HG03558 (cell line): Measurements from ENCODE around the gene SUPT7L.
"Not testable (repeated sequence)": the region's sequence is repeated elsewhere in the genome, so short reads cannot be mapped to it uniquely, and the experiment has no call there.

Source experiments
- ATAC-seq: cut with Tn5 transposase; IDR thresholded peaks from one replicate; pipeline ENCODE4 v1.9.1; 2021; ENCODE audit warnings: moderate number of reproducible peaks; ENCODE audit not compliant: unreplicated experiment; ENCODE audit errors: extremely low read depth

SUPT7L gene

DNA sequence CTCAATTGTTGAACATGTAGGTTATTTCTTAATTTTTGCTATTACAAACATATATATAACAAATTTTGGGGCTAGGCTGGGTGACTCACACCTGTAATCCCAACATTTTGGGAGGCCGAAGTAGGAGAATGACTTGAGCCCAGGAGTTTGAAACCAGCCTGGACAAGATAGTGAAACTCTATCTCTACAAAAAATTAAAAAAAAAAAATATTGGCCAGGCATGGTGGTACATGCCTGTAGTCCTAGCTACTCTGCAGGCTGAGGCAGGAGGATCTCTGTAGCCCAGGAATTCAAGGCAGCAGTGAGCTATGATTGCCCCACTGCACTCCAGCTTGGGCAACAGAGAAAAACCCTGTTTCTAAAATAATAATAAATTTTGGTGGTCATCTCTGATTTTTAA is 23.8 kb upstream of the SUPT7L start:
- ATAC-seq: no peak

DNA sequence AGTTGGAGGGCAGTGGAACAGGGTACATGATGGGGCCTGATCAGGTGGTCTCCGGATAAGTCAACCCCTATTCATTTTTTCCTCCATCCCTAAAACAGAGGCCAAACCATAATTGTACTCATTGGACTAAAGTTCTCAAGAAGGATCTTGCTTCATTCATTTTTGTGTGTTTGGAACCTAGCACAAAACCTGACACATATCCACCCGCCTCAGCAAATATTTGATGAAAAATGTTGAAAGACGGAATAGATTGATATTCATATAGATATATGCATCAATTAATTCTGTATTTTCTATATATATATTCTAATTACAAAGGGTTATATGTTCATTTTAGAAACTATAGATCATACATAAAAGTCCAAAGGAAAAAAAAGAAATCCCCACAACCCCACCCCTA is 22.2 kb upstream of the SUPT7L start:
- no peak for ATAC-seq

DNA sequence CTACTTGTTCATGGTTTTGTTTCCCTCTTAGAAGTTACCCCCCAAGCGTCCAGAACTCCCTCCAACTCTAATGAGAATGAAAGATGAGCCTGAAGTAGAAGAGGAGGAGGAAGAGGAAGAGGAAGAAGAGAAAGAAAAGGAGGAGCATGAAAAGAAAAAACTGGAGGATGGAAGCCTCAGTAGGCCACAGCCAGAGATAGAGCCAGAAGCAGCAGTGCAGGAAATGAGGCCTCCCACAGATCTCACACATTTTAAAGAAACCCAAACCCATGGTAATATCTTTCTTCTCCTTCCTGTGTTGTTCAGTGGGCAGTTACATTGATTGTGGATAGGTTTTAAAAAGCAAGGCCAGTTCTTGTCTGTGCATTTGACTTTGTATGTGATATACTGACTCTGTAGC is 21.6 kb upstream of the SUPT7L start:
- ATAC-seq: not testable (repeated sequence)

DNA sequence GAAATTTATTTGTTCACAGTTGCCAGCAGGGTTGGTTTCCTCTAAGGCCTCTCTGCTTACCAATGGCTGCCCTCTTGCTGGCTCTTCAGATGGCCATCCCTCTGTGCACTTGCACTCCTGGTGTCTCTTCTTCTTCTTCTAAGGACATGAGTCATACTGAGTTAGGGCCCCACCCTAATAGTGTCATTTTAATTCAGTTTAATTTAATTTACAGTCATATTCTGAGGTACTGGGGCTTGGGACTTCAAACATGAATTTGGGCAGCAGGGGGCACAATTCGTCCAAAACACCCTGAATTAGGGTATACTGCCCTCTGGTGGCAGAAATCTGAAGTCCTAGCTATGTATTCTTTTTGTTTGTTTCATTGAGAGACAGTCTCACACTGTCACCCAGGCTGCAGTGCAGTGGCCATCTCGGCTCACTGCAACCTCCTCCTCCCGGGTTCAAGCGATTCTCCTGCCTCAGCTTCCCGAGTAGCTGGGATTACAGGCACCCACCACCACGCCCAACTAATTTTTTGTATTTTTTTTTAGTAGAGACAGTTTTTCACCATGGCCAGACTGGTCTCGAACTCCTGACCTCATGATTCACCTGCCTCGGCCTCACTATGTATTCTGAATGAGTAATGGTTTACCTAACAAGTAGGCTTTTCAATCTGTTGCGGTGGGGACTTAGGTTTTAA is 20.1 kb upstream of the SUPT7L start:
- ATAC-seq: no peak

DNA sequence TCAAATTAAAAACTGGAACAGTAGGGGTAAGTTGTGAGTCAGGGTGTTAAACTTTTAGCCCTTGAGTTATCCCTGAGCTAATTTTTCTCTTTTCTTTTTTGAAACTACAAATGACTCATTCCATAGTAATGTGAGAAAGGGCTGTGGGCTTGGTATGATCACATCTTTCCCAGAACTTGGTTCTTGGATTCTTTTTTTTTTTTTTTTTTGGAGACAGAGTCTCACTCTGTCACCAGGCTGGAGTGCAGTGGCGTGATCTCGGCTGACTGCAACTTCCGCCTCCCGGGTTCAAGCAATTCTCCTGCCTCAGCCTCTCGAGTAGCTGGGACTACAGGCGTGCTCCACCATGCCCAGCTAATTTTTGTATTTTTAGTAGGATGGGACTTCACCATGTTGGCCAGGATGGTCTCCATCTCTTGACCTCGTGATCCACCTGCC is 18.9 kb upstream of the SUPT7L start:
- ATAC-seq: not testable (repeated sequence)

DNA sequence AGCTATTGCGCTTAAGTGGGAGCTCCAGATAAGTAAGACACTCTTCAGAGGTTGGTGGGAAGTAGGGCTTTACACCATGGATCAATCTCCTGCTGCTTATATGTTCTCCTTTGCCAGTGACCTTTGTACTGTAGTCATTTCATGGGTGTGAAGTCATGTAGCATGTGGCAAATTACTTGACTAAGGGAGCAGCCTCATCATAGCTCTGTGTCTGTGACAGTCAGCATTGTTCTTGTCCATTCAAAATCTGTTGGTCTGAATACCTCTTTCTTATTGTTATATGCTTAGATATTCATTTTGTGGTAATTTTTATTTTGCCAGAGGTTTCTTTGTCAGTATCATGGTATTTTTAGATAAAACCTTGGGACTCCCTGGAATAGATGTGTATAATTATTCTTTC is 18.4 kb upstream of the SUPT7L start:
- ATAC-seq: no peak

DNA sequence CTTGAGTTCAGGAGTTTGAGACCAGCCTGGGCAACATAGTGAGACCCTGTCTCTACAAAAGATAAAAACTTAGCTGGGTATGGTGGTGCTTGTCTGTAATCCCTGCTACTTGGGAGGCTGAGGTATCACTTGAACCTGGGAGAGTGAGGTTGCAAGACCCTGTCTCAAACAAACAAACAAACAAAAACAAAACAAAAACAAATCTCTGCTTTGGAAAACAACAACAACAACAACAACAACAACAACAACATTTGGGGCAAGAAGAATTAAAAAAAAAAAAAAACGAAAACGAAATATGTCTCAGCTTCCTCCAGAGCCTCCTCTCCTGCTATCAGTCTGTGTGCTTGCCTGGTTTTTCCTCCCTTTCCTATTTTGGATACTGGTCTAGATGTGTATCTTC is 17.2 kb upstream of the SUPT7L start:
- no peak for ATAC-seq

DNA sequence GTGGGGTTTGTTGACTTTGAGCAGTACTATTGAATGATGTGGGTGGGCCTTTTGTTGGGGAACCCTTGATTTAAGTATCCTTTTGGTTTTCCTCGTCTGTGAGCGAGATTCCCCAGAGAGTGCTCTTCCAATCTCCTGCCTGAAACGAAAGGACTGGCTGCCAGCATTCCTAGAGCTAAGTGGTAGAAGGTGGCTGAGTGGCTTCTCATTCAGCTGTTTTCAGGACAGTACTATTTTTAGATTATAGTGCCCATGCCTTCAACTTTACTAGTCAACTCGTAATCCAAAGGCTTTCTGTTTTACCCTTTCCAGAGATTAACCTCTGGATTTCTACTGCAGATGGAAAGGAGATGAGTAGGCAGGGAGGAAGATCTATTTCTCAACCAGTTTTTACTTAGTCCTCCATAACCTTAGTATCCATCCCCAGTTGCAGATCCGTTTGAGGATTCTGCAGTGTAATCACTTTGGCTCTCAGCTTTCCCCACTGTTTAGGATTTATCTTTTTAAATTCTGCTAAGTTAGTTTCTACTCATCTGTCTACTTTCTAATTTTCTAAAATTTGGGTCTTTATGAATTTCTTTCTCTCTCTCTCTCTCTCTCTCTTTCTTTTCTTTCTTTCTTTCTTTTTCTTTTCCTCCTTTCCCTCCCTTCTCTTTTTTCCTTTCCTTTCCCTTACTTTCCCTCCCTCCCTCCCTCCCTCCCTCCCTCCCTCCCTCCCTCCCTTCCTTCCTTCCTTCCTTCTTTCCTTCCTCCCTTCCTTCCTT is 9.5 kb upstream of the SUPT7L start:
- ATAC-seq: no peak

DNA sequence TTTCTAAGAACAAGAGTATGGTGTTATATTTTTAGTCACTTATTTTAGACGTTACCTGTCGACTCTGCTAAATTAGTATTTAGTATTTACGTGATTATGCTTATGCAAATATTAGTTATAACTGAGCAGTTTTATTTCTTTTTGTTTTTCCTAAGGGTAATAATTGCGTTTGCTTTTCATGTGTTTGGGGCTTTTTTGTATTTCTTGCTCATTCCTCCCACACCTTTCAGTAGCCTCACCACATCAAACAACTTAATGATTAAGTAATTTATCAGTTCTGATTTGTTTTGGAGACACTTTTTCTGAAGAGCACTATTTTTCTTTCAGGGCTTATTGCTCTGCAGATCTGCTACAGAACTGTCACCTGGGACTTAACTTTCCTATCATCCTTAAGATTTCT is 7.8 kb upstream of the SUPT7L start:
- ATAC-seq: no peak

DNA sequence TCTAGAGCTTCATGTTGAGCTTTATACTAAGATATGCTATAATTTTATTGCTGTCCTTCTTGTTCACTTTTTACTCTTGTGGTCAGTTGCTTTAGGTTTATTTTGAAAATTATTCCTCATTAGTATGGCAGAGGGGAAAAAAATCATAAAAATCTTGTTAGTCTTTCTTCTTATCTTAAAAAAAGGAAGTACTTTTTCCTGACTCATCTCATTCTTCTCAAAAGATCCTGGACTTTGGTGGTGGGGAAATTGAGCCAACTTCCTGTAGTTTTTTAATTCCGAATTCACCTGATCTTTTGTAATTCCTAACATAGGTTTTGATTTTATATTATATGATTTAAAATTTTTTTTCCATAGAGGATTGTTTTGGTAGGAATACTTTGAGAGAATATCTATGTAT is 4.0 kb upstream of the SUPT7L start:
- ATAC-seq: no peak

DNA sequence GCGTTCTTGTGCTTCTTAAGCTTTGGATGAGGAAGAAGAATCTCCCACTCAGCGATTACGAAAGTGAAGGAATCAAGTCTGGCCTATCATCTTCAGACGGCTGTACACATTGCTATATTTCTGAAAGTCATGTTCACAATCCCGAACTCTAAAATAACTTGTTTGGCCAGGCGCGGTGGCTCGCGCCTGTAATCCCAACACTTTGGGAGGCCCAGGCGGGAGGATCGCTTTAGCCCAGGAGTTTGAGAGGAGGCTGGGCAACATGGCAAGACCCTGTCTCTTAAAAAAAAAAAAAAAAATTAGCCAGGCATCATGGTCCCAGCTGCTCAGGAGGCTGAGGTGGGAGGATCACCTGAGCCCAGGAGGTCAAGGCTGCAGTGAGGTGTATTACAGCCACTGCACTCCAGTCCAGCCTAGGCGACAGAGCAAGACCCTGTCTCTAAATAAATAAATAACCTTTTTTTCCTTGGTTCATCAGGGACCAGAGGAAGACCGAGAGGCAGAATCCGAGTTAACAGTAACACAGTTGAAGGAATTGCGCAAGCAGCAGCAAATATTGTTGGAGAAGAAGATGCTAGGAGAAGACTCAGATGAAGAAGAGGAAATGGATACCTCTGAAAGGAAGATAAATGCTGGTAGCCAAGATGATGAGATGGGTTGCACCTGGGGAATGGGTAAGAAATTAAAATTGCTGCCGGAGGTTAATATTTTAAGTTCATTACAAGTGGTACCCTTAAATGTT is 1.4 kb upstream of the SUPT7L start:
- no peak for ATAC-seq

DNA sequence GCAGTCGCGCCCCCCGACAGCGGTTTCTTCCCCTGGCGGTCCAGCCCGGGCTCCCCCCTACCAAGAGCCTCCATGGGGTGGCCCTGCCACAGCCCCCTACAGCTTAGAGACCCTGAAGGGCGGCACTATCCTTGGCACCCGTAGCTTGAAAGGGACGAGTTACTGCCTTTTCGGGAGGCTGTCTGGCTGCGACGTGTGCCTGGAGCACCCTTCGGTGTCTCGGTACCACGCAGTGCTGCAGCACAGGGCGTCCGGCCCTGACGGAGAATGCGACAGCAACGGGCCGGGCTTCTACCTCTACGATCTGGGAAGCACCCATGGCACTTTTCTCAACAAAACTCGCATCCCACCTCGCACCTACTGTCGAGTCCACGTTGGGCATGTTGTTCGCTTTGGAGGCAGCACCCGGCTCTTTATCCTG is 750 bp upstream of the SUPT7L start:
- no peak for ATAC-seq

DNA sequence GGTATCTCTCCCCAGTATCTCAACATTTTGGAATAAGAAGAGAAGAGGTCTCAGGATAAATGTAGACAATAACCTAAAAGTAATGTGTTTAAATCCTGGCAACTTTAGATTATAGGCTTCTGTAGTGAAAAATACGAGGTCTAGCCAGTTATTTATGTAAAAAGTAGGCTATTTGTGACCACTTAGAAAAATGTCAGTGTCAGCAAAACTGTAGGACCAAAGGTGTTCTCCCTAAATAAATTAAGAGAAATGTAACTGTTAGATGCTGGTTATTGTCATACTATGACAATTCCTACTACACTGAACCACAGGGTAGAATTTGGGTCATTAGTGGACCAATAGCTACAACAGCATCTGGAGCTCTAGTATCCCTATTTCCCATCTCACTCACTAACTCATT is 2.0 kb downstream of the SUPT7L start:
- no peak for ATAC-seq

DNA sequence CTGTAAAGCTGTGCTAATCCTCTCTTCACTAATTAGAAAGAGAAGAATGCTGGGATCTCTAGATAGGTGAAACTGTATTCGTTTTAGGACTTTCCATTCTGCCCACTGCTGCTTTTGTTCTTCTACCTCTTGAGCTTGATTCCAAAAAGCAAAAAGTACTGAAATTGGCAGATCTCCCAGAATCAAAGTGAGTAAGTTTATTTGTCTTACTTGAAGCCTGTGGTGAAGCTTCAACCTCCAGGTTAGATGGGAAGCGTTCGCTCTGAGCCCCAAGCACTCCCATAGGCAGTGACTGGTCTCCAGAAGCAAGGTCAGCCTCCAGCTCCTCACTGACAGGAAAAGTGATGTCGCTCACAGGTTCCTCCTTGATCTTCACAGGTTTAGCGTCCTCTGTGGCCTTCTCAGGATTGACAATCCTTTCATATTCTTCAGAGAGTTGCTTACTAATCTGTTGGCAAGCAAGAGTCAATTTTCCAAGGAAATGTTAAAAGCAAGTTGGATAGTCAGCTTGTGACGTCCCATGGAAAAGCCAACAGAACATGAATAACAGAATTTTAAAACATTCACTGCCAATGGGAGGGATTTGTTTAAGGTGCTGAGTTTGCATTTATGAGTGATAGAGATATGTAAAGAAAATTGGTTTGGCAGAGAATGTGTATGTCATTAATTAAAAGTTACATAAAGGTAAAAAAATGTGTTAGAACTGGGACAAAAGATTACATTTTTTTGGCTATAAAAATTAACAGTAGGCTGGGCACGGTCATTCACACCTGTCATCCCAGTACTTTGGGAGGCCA is 8.1 kb downstream of the SUPT7L start:
- no peak for ATAC-seq

DNA sequence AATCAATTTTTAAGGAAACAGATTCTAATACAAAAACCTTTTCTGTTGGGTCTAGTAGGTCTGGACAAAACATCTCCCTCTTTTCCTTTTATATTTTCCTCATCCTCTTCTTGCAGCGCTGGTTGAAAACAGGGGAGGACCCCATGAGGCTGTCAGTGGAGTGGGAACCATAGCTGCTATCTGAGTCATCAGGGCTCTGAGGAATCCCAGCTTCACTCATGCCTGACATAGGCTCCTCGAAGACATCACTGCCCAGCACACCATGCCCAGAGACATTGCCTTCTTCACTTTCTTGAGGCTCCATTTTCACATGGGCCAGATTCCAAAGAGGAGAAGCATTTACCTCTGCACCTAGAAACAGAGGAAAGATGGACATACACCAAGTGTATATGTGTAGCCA is 10.0 kb downstream of the SUPT7L start:
- ATAC-seq: no peak

DNA sequence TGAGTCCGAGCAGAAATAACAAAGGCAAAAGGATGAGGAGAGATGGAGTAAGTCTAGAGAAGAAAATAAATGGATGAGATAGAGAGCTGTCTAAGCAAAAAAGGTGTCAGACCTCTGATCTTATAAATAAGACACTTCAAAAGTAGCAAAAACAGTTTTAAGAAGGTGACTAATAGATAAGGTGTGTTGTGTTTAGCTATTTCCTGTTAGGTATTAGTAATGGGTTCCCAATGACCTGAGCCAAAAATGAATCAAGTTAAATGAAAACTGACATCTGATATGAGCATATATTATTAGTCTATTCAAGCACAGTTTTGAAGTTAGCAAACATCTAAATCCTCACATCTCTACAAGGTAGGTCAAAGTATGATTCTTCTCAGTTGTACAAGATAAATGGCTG is 10.6 kb downstream of the SUPT7L start:
- no peak for ATAC-seq

DNA sequence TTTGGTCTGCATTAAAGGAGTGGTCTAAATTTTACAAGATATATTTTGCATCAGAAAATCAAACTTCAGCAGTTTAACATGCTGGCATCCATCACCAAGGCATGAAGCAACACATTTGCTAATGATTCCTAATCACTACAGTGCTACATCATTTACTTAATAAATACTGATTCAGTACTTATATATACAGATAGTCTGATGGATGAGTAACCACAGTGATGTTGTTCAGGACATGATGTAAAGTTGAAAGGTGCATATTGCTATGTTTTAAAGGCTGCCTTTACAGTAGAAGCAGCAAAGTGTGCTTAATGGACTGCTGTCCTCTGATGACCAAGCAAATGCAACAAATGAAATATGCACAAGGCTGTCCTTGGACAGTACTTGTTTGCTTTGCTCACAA is 11.1 kb downstream of the SUPT7L start:
- no peak for ATAC-seq

DNA sequence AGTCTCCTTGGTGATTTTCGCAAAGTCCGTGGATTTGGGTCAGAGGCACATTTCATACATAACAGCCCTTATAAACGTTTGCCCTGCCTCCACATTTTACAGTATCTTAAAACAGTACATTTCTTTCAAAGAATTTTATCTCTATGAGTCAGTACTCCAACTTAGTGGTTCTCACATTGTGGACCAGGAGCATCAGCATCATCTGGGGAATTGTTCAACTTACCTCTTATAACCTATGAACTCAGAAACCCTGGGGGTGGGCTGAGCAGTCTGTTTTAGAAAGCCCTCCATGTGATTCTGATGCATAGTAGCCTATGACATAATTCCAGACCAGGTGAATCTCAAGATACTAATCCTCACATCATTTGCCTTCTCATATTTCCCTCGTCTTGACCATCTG is 12.4 kb downstream of the SUPT7L start:
- no peak for ATAC-seq

DNA sequence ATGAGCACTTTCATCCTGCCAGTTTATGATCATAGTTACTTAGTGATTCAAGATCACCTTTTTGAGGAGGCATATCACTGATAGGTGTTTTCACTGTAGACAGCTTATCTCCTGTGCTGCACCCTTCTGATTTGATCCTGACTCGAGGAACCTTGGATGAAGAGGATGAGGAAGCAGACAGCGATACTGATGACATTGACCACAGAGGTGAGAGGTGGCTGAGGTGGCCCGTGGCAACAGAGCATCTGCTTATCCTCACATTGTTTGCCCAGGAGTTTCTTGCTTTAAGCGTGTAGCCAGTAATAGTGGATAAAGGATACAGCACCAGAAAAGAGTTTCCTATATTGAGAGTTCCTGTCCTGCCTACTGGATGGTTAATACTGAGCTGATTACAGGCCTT is 15.7 kb downstream of the SUPT7L start:
- no peak for ATAC-seq

DNA sequence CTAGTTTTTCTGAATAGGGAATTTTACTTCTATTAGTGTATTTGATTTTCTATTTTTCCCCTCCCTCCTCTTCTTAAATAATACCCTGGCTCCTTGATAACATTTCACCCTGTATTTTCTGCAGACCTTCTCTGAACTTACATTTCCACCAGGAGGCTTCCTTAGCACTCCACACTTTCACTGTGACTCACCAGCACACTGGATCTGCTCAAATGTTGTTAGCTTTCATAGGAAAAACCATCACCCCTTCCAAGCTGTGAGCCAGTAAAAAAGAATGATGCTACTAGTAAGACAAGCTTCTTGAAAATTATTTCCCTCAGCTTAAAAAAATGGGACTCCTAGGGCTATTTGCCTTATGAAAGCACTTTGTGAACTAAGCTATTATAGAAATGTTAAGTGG is 16.1 kb downstream of the SUPT7L start:
- ATAC-seq: no peak

DNA sequence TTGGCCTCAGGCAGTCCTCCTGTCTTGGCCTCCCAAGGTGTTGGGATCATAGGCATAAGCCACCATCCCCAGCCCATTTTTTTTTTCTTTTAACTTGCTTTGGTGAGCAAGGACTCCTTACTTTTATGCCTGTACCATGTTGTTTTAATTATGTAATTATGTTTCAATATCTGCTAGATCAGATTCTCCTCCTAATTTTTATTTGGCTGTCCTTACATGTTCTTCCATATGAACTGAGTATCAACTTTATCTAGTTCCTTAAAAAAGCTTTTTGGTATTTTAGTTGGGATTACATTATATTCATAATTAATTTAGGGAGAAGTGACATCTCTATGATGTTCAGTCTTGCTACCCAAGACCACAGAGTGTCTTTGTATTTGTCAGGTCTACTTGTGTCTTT is 18.2 kb downstream of the SUPT7L start:
- no peak for ATAC-seq
